HepG2 (cell line): Measurements from ENCODE around the gene COL18A1. TPM values are rescaled to one million over a fixed set of nuclear protein-coding genes. Genes with fewer than 3 reads are reported as not detected.

Experiments used
- AGO1 ChIP-seq: fragments of 200-400 bp; formaldehyde crosslinking; IDR thresholded peaks from 2 replicates; pipeline ENCODE4 v1.6.1; 2017; ENCODE audit warnings: mild to moderate bottlenecking, low read depth, low read length, moderate library complexity; ENCODE audit not compliant: poor library complexity, severe bottlenecking
- ATRX ChIP-seq: sonication (generic); formaldehyde crosslinking; IDR thresholded peaks from 2 replicates; pipeline ENCODE4 v1.4.0; 2020; ENCODE audit warnings: missing genetic modification reagents, borderline replicate concordance
- CHD4 ChIP-seq: fragments of 200-600 bp; sonication (generic); IDR thresholded peaks from 2 replicates; pipeline ENCODE4 v1.7.0; 2017; ENCODE audit warnings: mild to moderate bottlenecking, low read length, borderline replicate concordance
- KLF12 ChIP-seq: sonication (generic); formaldehyde crosslinking; IDR thresholded peaks from 2 replicates; pipeline ENCODE4 v1.4.0; 2020; ENCODE audit warnings: missing genetic modification reagents, borderline replicate concordance
- KLF15 ChIP-seq: sonication (generic); formaldehyde crosslinking; IDR thresholded peaks from 2 replicates; pipeline ENCODE4 v1.8.1; 2023; ENCODE audit warnings: borderline replicate concordance, mild to moderate bottlenecking, inconsistent platforms, missing genetic modification reagents, mixed read lengths
- MBD4 ChIP-seq: IDR thresholded peaks from 2 replicates; pipeline ENCODE4 v1.6.1; 2012; ENCODE audit warnings: low read length, inconsistent platforms, borderline replicate concordance
- RFXANK ChIP-seq: IDR thresholded peaks from 2 replicates; pipeline ENCODE4 v1.6.1; 2016
- SSRP1 ChIP-seq: IDR thresholded peaks from 2 replicates; pipeline ENCODE4 v1.6.1; 2016; ENCODE audit warnings: control low read depth
- ZBTB33 ChIP-seq: sonication (generic); formaldehyde crosslinking; IDR thresholded peaks from 2 replicates; pipeline ENCODE4 v1.4.0; 2020; ENCODE audit warnings: missing genetic modification reagents
- ZBTB34 ChIP-seq: sonication (generic); formaldehyde crosslinking; IDR thresholded peaks from 2 replicates; pipeline ENCODE4 v1.8.0; 2022; ENCODE audit warnings: mild to moderate bottlenecking, missing genetic modification reagents
- ZNF10 ChIP-seq: sonication (generic); formaldehyde crosslinking; IDR thresholded peaks from 2 replicates; pipeline ENCODE4 v1.4.0; 2020; ENCODE audit warnings: mild to moderate bottlenecking, low read depth, missing genetic modification reagents, borderline replicate concordance
- ZNF142 ChIP-seq: sonication (generic); formaldehyde crosslinking; IDR thresholded peaks from 2 replicates; pipeline ENCODE4 v1.4.0; 2020; ENCODE audit warnings: missing genetic modification reagents
- ZNF724P ChIP-seq: sonication (generic); formaldehyde crosslinking; IDR thresholded peaks from 2 replicates; pipeline ENCODE4 v1.8.0; 2022; ENCODE audit warnings: missing genetic modification reagents, borderline replicate concordance
- ZNF746 ChIP-seq: sonication (generic); formaldehyde crosslinking; IDR thresholded peaks from 2 replicates; pipeline ENCODE4 v1.8.0; 2022; ENCODE audit warnings: mild to moderate bottlenecking, missing genetic modification reagents
- ZNF784 ChIP-seq: sonication (generic); formaldehyde crosslinking; IDR thresholded peaks from 2 replicates; pipeline ENCODE4 v1.5.1; 2020; ENCODE audit warnings: missing genetic modification reagents, mild to moderate bottlenecking, borderline replicate concordance
- ZNF883 ChIP-seq: sonication (generic); formaldehyde crosslinking; IDR thresholded peaks from 2 replicates; pipeline ENCODE4 v1.5.1; 2020; ENCODE audit warnings: mild to moderate bottlenecking, missing genetic modification reagents; ENCODE audit errors: not compliant biosample characterization
- polyA plus RNA-seq, 8 experiments: library from polyadenylated mRNA; depleted of rRNA in 3 of 8; stranded (reverse) in 7 of 8; unstranded in 1 of 8; fragments of >200 nt; fragmentation: Illumina TruSeq in 4 of 8; extraction: Trizol in 4 of 8; gene quantifications; 2 replicates each; pipeline versions ENCODE4 v1.2.1 to v1.2.3, GENCODE V29; 2011 to 2016; ENCODE audit warnings: low read depth in 4 of 8, missing spikeins in 1 of 8, mixed read lengths in 1 of 8; ENCODE audit not compliant: insufficient read depth in 1 of 8
- total RNA-seq, 5 experiments: library from RNA; depleted of rRNA; stranded (reverse); fragments of >200 nt; fragmentation: Illumina TruSeq; extraction: Trizol; gene quantifications; 2 replicates each; pipeline ENCODE4 v1.2.3, GENCODE V29; 2016; ENCODE audit warnings: low read depth in 1 of 5

The COL18A1 gene
- total and polyA plus RNA-seq, 2 of the 13 experiments (the other 11 are each of a cell fraction or from before 2014, with no cell fraction given) = 79.0 to 102 TPM

- peak; percentile 48 for TF ChIP-seq ZNF142 (CRISPR knock-in tag)
- TF ChIP-seq ATRX = no peak
- 0 out of 2 replicates have a peak, but pooled peaks have one; percentile 32 for TF ChIP-seq ZNF746
- no peak for TF ChIP-seq RFXANK
- TF ChIP-seq SSRP1 (CRISPR knock-in tag) = no peak
- 0 out of 2 replicates have a peak, but pooled peaks have one; percentile 19 for TF ChIP-seq ZBTB34 (CRISPR knock-in tag)
- no peak for TF ChIP-seq ZBTB33 (CRISPR knock-in tag)
- TF ChIP-seq CHD4 = no peak
- 0 out of 2 replicates have a peak, but pooled peaks have one; percentile 17 for TF ChIP-seq KLF15 (CRISPR knock-in tag)
- no peak for TF ChIP-seq ZNF10
- 0 out of 2 replicates have a peak, but pooled peaks have one; percentile 26 for TF ChIP-seq ZNF724P (CRISPR knock-in tag)
- no peak for TF ChIP-seq ZNF883 (CRISPR knock-in tag)
- no peak for TF ChIP-seq MBD4
- TF ChIP-seq AGO1 = peak; percentile 6
- no peak for TF ChIP-seq ZNF784 (CRISPR knock-in tag)
- no peak for TF ChIP-seq KLF12 (CRISPR knock-in tag)
These were observed 4.6 kb downstream of the COL18A1 start (continued) for GRCh38 chr21:45409466-45410150.
